Measurements from ENCODE around the gene TMEM44.

DNA sequence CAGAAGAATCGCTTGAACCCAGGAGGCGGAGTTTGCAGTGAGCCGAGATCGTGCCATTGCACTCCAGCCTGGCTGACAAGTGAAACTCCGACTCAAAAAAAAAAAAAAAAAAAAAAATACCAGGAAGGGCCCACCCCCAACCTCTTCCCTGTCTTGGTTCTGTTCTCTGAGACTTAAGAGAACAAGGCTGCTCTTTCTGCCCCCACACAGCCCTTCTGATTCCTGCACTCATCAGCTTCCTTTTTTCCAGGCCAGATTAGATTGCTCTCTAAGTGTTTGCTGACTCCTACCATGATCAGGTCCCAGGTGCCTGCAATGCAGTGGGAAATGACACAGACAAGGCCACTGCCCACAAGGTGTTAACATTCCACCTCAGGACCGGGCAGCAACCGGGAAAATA lies 13.0 kb downstream of the TMEM44 start:
- no peak for TF ChIP-seq POLR2A (IDR thresholded peaks at IDR 0.05)
- TF ChIP-seq, protein P1, sequence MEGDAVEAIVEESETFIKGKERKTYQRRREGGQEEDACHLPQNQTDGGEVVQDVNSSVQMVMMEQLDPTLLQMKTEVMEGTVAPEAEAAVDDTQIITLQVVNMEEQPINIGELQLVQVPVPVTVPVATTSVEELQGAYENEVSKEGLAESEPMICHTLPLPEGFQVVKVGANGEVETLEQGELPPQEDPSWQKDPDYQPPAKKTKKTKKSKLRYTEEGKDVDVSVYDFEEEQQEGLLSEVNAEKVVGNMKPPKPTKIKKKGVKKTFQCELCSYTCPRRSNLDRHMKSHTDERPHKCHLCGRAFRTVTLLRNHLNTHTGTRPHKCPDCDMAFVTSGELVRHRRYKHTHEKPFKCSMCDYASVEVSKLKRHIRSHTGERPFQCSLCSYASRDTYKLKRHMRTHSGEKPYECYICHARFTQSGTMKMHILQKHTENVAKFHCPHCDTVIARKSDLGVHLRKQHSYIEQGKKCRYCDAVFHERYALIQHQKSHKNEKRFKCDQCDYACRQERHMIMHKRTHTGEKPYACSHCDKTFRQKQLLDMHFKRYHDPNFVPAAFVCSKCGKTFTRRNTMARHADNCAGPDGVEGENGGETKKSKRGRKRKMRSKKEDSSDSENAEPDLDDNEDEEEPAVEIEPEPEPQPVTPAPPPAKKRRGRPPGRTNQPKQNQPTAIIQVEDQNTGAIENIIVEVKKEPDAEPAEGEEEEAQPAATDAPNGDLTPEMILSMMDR (IDR thresholded peaks at IDR 0.05): no peak
- no peak for TF ChIP-seq EP300 (IDR thresholded peaks at IDR 0.05)
